ENCODE results near the gene OR10P1.

Gene OR10P1

DNA sequence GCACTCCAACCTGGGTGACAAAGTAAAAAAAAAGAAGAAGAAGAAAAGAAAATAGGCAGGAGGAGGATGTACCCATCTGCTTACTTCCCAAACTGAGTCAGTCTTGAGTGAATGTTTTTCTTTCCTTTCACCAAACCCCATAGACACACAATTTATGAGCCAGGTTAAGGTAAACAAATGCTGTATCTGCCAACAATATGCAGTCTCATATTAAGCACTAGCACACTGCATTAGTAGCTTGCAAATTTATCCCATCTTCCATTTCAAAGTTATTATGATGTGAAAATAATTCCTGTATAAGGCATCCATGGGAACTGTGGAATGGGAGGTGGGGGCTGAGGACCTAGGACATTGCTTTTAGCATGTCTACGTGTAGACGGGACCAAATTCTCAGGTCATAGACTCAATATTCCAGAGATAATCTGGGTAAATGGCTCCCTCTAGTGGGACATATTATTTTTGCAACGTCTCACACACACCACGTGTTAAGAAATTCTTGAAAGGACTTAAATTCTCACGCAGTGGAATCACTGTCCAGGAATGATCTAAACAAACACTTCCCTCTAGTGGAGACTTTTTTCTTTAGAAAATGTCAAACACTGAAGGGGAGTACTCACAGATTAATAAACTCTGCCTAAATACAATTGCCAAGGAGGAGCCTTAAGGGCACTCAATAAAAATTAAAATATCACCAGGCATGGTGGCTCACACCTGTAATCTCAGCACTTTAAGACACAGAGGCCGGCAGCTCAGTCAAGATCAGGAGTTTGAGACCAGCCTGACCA lies 17.1 kb upstream of the OR10P1 start:
- Histone ChIP-seq H3F3A (ENCODE audit: low read depth) (no peaks in the 10 kb centered on the region), H3K79me2 (ENCODE audit: insufficient read depth, low read length) (no peaks in the 10 kb centered on the region), H3K27me3 (ENCODE audit: insufficient read depth, low read length, poor library complexity, severe bottlenecking) (no peaks in the 10 kb centered on the region), H3K4me2 (ENCODE audit: low read depth, low read length, poor library complexity, severe bottlenecking) (no peak overlapping the region), H3K9ac (ENCODE audit: low read depth, low read length, poor library complexity, severe bottlenecking) (no peak overlapping the region), H3K36me3 (ENCODE audit: insufficient read depth, low read length) (no peaks in the 10 kb centered on the region), H3K4me3 (ENCODE audit: low read length, poor library complexity, severe bottlenecking) (no peak overlapping the region), H3K9me2 (replicated peaks; ENCODE audit: low read depth, low read length) (no peaks in the 10 kb centered on the region), H3K4me1 (ENCODE audit: insufficient read depth, low read length, poor library complexity, severe bottlenecking) (no peaks in the 10 kb centered on the region), H2AFZ (ENCODE audit: low read length) (peak overlapping the region; percentile 81; the same call in 1 of the 2 replicates), H3K9me3 (ENCODE audit: insufficient read depth, low read depth, low read length) (no peaks in the 10 kb centered on the region; the same call in 1 of the 2 replicates), H4K20me1 (ENCODE audit: insufficient read depth, low read length, poor library complexity, severe bottlenecking) (no peaks in the 10 kb centered on the region)
- TF ChIP-seq EZH2phosphoT487 (IDR thresholded peaks at IDR 0.05; ENCODE audit: borderline replicate concordance): no peak
- TF ChIP-seq, protein P1, sequence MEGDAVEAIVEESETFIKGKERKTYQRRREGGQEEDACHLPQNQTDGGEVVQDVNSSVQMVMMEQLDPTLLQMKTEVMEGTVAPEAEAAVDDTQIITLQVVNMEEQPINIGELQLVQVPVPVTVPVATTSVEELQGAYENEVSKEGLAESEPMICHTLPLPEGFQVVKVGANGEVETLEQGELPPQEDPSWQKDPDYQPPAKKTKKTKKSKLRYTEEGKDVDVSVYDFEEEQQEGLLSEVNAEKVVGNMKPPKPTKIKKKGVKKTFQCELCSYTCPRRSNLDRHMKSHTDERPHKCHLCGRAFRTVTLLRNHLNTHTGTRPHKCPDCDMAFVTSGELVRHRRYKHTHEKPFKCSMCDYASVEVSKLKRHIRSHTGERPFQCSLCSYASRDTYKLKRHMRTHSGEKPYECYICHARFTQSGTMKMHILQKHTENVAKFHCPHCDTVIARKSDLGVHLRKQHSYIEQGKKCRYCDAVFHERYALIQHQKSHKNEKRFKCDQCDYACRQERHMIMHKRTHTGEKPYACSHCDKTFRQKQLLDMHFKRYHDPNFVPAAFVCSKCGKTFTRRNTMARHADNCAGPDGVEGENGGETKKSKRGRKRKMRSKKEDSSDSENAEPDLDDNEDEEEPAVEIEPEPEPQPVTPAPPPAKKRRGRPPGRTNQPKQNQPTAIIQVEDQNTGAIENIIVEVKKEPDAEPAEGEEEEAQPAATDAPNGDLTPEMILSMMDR (conservative IDR thresholded peaks at IDR 0.05; ENCODE audit: low read length): peak; percentile 97

DNA sequence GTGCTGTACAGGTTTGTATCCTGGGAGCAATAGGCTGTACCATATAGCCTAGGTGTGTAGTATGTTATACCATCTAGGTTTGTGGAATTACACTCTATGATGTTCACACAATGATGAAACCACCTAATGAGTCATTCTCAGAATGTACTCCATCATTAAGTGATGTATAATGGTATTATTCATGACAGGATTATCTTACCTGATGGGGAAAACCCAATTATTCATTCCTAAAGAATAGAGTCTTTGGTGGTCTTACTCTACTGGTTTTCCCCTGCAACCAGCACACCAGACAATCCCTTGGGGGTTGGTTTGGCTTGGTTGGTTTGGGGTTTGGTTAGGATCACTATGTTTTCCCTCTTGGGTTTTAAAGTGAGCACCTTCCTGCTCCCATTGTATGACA lies 12.6 kb upstream of the OR10P1 start:
- H3K9me2 ChIP-seq (replicated peaks; ENCODE audit: low read depth, low read length): no peaks in the 10 kb centered on the region
- no peaks in the 10 kb centered on the region for H3K36me3 ChIP-seq (ENCODE audit: insufficient read depth, low read length)
- no peaks in the 10 kb centered on the region for H4K20me1 ChIP-seq (ENCODE audit: insufficient read depth, low read length, poor library complexity, severe bottlenecking)
- TF ChIP-seq, protein P1 (conservative IDR thresholded peaks at IDR 0.05; ENCODE audit: low read length): no peak
- no peak for TF ChIP-seq EZH2phosphoT487 (IDR thresholded peaks at IDR 0.05; ENCODE audit: borderline replicate concordance)
- H3K9me3 ChIP-seq (ENCODE audit: insufficient read depth, low read depth, low read length): no peaks in the 10 kb centered on the region
- no peak overlapping the region for H3K4me2 ChIP-seq (ENCODE audit: low read depth, low read length, poor library complexity, severe bottlenecking)
- H2AFZ ChIP-seq (ENCODE audit: low read length): no peak overlapping the region
- no peaks in the 10 kb centered on the region for H3K27me3 ChIP-seq (ENCODE audit: insufficient read depth, low read length, poor library complexity, severe bottlenecking)
- H3F3A ChIP-seq (ENCODE audit: low read depth): no peaks in the 10 kb centered on the region
- no peaks in the 10 kb centered on the region for H3K79me2 ChIP-seq (ENCODE audit: insufficient read depth, low read length)
- no peak overlapping the region for H3K9ac ChIP-seq (ENCODE audit: low read depth, low read length, poor library complexity, severe bottlenecking)
- H3K4me3 ChIP-seq (ENCODE audit: low read length, poor library complexity, severe bottlenecking): no peak overlapping the region
- peaks cover 22% of the 10 kb centered on the region for H3K4me1 ChIP-seq (ENCODE audit: insufficient read depth, low read length, poor library complexity, severe bottlenecking)

DNA sequence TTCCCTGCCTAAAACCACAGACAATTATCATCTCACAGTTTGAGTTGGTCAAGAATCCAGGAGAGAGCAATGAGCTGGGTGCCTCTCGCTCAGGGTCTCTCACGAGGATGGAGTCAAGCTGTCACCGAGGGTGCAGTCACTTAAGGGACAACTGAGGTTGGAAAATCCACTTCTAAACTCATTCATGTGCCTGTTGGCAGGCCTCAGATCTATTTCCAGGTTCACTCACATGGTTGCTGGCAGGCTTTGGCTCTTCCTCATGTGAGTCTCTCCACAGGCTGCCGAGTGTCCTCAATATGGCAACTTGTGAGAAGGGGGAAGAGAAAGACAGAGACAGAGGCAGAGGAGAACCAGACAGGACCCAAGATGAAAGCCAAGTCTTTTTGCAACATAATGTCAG lies 10.5 kb upstream of the OR10P1 start:
- H3K4me3 ChIP-seq (ENCODE audit: low read length, poor library complexity, severe bottlenecking): no peak overlapping the region
- no peaks in the 10 kb centered on the region for H3K36me3 ChIP-seq (ENCODE audit: insufficient read depth, low read length)
- H3K4me1 ChIP-seq (ENCODE audit: insufficient read depth, low read length, poor library complexity, severe bottlenecking): peaks cover 30% of the 10 kb centered on the region
- H4K20me1 ChIP-seq (ENCODE audit: insufficient read depth, low read length, poor library complexity, severe bottlenecking): no peaks in the 10 kb centered on the region
- H3K9me3 ChIP-seq (ENCODE audit: insufficient read depth, low read depth, low read length): no peaks in the 10 kb centered on the region
- H3K79me2 ChIP-seq (ENCODE audit: insufficient read depth, low read length): no peaks in the 10 kb centered on the region
- H3K9me2 ChIP-seq (replicated peaks; ENCODE audit: low read depth, low read length): no peaks in the 10 kb centered on the region
- H3K27me3 ChIP-seq (ENCODE audit: insufficient read depth, low read length, poor library complexity, severe bottlenecking): no peaks in the 10 kb centered on the region
- H3K9ac ChIP-seq (ENCODE audit: low read depth, low read length, poor library complexity, severe bottlenecking): no peak overlapping the region
- H3K4me2 ChIP-seq (ENCODE audit: low read depth, low read length, poor library complexity, severe bottlenecking): no peak overlapping the region
- TF ChIP-seq, protein P1 (conservative IDR thresholded peaks at IDR 0.05; ENCODE audit: low read length): no peak
- no peaks in the 10 kb centered on the region for H3F3A ChIP-seq (ENCODE audit: low read depth)
- H2AFZ ChIP-seq (ENCODE audit: low read length): no peak overlapping the region

Data from Loucy (cell line).